SK-N-SH (cell line): Measurements from ENCODE around the gene PYGM. TPM values are rescaled to one million over a fixed set of nuclear protein-coding genes. Genes with fewer than 3 reads are reported as not detected.

Experiments
- CTCF ChIA-PET: fragments of 300-600, 350-600 bp; formaldehyde crosslinking; extraction: SDS; loops from one replicate; lab custom pipeline; 2021; lab: Yijun Ruan, JAX
- POLR2A ChIA-PET: fragments of 350-600 bp; sonication (Branson Sonifier 250); formaldehyde crosslinking; extraction: SDS; loops from one replicate; lab custom pipeline; 2020; ENCODE audit warnings: antibody characterized with exemption, inconsistent platforms; lab: Yijun Ruan, JAX
- DNase-seq: peaks from one replicate; pipeline ENCODE4 v3.0.0; 2012
- H2AFZ ChIP-seq: fragments of 200-600 bp; sonication (generic); 2 replicates; pipeline ENCODE4 v1.8.1; 2016; ENCODE audit warnings: antibody characterized with exemption, mild to moderate bottlenecking, low read depth
- H3F3A ChIP-seq: fragments of 200-600 bp; sonication (generic); replicated peaks from 2 replicates; pipeline ENCODE3; 2016; ENCODE audit warnings: antibody characterized with exemption, mild to moderate bottlenecking; ENCODE audit not compliant: insufficient read depth
- H3K27ac ChIP-seq, 2 experiments: fragments of 200-500 bp in 1 of 2; fragments of 200-600 bp in 1 of 2; sonication (Bioruptor generic) in 1 of 2; sonication (generic), shearing (Covaris generic) in 1 of 2; 2 replicates each; pipeline versions ENCODE4 v1.5.1 to v1.6.1; 2014 to 2016; ENCODE audit warnings: low read depth in 2 of 2, inconsistent platforms in 1 of 2, low read length in 1 of 2, mild to moderate bottlenecking in 1 of 2, mixed read lengths in 1 of 2
- H3K27me3 ChIP-seq: fragments of 200-600 bp; sonication (generic), shearing (Covaris generic); 2 replicates; pipeline ENCODE4 v1.6.1; 2016; ENCODE audit warnings: mixed run types; ENCODE audit not compliant: insufficient read depth
- H3K36me3 ChIP-seq, 2 experiments: fragments of 200-500 bp in 1 of 2; fragments of 200-600 bp in 1 of 2; sonication (Bioruptor generic) in 1 of 2; sonication (generic) in 1 of 2; replicated peaks in 1 of 2; 2 replicates each; pipeline versions ENCODE3 to v1.5.1; 2014 to 2016; ENCODE audit warnings: low read length in 1 of 2, mild to moderate bottlenecking in 1 of 2; ENCODE audit not compliant: insufficient read depth in 2 of 2, control insufficient read depth in 1 of 2
- H3K4me1 ChIP-seq, 2 experiments: fragments of 200-500 bp in 1 of 2; fragments of 200-600 bp in 1 of 2; sonication (Bioruptor generic) in 1 of 2; sonication (generic), shearing (Covaris generic) in 1 of 2; 2 replicates each; pipeline versions ENCODE4 v1.5.1 to v1.6.1; 2014 to 2016; ENCODE audit warnings: low read depth in 1 of 2, low read length in 1 of 2, mixed run types in 1 of 2; ENCODE audit not compliant: insufficient read depth in 2 of 2, control insufficient read depth in 1 of 2
- H3K4me2 ChIP-seq: fragments of 200-600 bp; sonication (generic), shearing (Covaris generic); 2 replicates; pipeline ENCODE4 v1.6.1; 2017; ENCODE audit warnings: mixed run types
- H3K4me3 ChIP-seq, 2 experiments: fragments of 200-500 bp in 1 of 2; fragments of 200-600 bp in 1 of 2; sonication (Bioruptor generic) in 1 of 2; sonication (generic), shearing (Covaris generic) in 1 of 2; 2 replicates each; pipeline versions ENCODE4 v1.5.1 to v1.8.1; 2014 to 2016; ENCODE audit warnings: low read depth in 2 of 2, inconsistent platforms in 1 of 2, low read length in 1 of 2, mild to moderate bottlenecking in 1 of 2, mixed read lengths in 1 of 2, moderate library complexity in 1 of 2
- H3K79me2 ChIP-seq: fragments of 200-600 bp; sonication (generic); 2 replicates; pipeline ENCODE4 v1.8.1; 2017; ENCODE audit warnings: mild to moderate bottlenecking; ENCODE audit not compliant: insufficient read depth
- H3K9ac ChIP-seq: fragments of 200-600 bp; sonication (generic); 2 replicates; pipeline ENCODE4 v1.6.1; 2017; ENCODE audit warnings: mixed run types
- H3K9me2 ChIP-seq: fragments of 200-600 bp; sonication (generic); 2 replicates; pipeline ENCODE4 v1.6.1; 2017; ENCODE audit warnings: mixed run types
- H3K9me3 ChIP-seq: fragments of 200-600 bp; sonication (generic); 2 replicates; pipeline ENCODE4 v1.6.1; 2017; ENCODE audit warnings: mixed run types, mild to moderate bottlenecking, moderate library complexity
- H4K20me1 ChIP-seq: fragments of 200-600 bp; sonication (generic); 2 replicates; pipeline ENCODE4 v1.6.1; 2017; ENCODE audit warnings: mild to moderate bottlenecking, mixed run types; ENCODE audit not compliant: insufficient read depth
- CHD2 ChIP-seq: fragments of 150-350 bp; IDR thresholded peaks from 2 replicates; pipeline ENCODE4 v1.6.1; 2018; ENCODE audit warnings: low read length; ENCODE audit not compliant: partially characterized antibody
- EZH2phosphoT487 ChIP-seq: fragments of 200-600 bp; sonication (generic); IDR thresholded peaks from 2 replicates; pipeline ENCODE4 v1.6.1; 2017; ENCODE audit warnings: low read depth, mixed run types, mild to moderate bottlenecking, antibody characterized with exemption, moderate library complexity, borderline replicate concordance
- FOSL2 ChIP-seq: IDR thresholded peaks from 2 replicates; pipeline ENCODE4 v1.4.0; 2012; ENCODE audit warnings: low read depth, mild to moderate bottlenecking, moderate library complexity, borderline replicate concordance
- GABPA ChIP-seq: IDR thresholded peaks from 2 replicates; pipeline ENCODE4 v1.4.0; 2012; ENCODE audit warnings: low read depth, mild to moderate bottlenecking
- JUND ChIP-seq: IDR thresholded peaks from 2 replicates; pipeline ENCODE4 v1.4.0; 2012
- MEF2A ChIP-seq: IDR thresholded peaks from 2 replicates; pipeline ENCODE4 v1.4.0; 2012; ENCODE audit warnings: low read depth, borderline replicate concordance
- NRF1 ChIP-seq: IDR thresholded peaks from 2 replicates; pipeline ENCODE4 v1.6.1; 2012; ENCODE audit warnings: low read depth, mild to moderate bottlenecking, low read length
- TAF1 ChIP-seq: IDR thresholded peaks from 2 replicates; pipeline ENCODE4 v1.6.1; 2012; ENCODE audit warnings: low read depth, mild to moderate bottlenecking, low read length, moderate library complexity, borderline replicate concordance
- TEAD4 ChIP-seq: IDR thresholded peaks from 2 replicates; pipeline ENCODE4 v1.4.0; 2012; ENCODE audit warnings: mild to moderate bottlenecking, borderline replicate concordance; ENCODE audit not compliant: insufficient read depth
- WGBS: methylation state at CpG from one replicate; pipeline ENCODE4 v1.1.6; 2017; ENCODE audit warnings: low lambda C conversion rate; 5-methylcytosine and 5-hydroxymethylcytosine counted together
- polyA plus RNA-seq, 3 experiments: library from polyadenylated mRNA; depleted of rRNA; stranded (reverse); fragments of >200 nt; gene quantifications; 2 replicates each; pipeline ENCODE4 v1.2.3, GENCODE V29; 2012
- TF ChIP-seq, protein P1 (sequence below): fragments of 150-350 bp; IDR thresholded peaks from 2 replicates; pipeline ENCODE4 v1.6.1; 2017; ENCODE audit warnings: antibody characterized with exemption, low read length, low read depth, borderline replicate concordance
- TF ChIP-seq, protein P2 (sequence below): IDR thresholded peaks from 2 replicates; pipeline ENCODE4 v1.6.1; 2012; ENCODE audit warnings: mild to moderate bottlenecking, low read depth, low read length, moderate library complexity
- TF ChIP-seq, protein P3 (sequence below): IDR thresholded peaks from 2 replicates; pipeline ENCODE4 v1.4.0; 2012; ENCODE audit warnings: low read depth
- TF ChIP-seq, protein P4 (sequence below): IDR thresholded peaks from 2 replicates; pipeline ENCODE4; 2012

PYGM gene
- polyA plus RNA-seq, 1 of the 3 experiments (the other 2 are of a cell fraction) = 0.08 TPM

DNA sequence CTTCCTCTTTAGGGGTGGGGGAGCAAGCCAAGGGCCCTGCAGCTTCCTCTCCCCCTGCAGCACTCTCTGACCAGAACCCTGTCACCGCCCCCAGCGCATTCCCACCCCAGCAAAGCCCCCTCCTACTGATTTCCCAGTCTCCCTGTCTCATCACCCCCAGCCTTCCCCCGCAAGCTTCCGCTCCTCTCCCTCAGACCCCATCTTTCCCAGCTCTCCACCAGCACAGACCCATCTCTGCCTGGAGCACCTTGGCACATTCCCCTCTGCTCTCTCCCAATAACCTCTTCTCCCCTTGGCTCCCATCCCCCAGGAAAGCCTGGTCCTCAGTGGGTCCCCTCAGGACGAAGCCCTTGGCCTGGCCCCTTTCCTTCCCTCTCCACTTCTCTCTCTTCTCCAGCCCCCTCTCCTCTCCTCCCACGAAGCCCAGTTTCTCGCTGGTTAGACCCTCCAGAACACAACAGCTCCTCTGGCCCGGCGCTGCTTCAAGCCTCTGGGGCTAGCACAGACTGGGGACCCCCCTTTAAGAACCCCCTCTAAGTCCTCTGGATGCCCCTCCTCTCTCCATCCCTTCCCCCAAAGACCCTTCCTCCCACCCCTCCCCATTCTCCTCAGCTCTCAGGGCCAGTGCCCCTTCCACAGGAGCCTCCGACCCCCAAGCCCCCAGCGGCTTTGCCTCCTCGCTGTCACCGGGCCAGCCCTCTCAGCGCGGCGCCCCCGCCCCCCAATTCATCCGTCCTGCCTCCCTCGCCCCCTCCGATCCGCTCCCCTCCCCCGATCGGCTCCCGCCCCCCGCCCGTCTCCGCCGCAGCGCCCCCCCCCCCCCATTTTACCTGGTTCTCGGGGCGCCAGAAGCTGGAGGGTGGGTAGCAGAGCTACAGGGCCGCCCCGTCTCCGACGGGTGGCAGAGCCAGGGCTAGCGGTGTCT is 37.4 kb downstream of the PYGM start:
- 9% methylated on average over 35 of the region's 36 CpGs for WGBS
- no peaks in the 10 kb centered on the region for H3K36me3 ChIP-seq
- peak; percentile 72 for DNase-seq
- CTCF ChIA-PET = interaction anchor here (0.6 to 2.0 kb wide), 12 partner anchors 12 to 273 kb away, joined by 3 to 33 read pairs (median 5); partner anchors contain the start of gene RASGRP2
- no peak overlapping the region for H3K4me2 ChIP-seq
- no peaks in the 10 kb centered on the region for H3K9me3 ChIP-seq
- peaks cover 10% of the 10 kb centered on the region for H3K27me3 ChIP-seq
- H3F3A ChIP-seq = no peaks in the 10 kb centered on the region
- TF ChIP-seq NRF1 (no peak), EZH2phosphoT487 (no peak), JUND (no peak), GABPA (no peak), MEF2A (no peak), TAF1 (no peak), FOSL2 (no peak), CHD2 (no peak), TEAD4 (no peak)
- TF ChIP-seq, protein P1, sequence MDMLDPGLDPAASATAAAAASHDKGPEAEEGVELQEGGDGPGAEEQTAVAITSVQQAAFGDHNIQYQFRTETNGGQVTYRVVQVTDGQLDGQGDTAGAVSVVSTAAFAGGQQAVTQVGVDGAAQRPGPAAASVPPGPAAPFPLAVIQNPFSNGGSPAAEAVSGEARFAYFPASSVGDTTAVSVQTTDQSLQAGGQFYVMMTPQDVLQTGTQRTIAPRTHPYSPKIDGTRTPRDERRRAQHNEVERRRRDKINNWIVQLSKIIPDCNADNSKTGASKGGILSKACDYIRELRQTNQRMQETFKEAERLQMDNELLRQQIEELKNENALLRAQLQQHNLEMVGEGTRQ = no peak
- TF ChIP-seq, protein P2, sequence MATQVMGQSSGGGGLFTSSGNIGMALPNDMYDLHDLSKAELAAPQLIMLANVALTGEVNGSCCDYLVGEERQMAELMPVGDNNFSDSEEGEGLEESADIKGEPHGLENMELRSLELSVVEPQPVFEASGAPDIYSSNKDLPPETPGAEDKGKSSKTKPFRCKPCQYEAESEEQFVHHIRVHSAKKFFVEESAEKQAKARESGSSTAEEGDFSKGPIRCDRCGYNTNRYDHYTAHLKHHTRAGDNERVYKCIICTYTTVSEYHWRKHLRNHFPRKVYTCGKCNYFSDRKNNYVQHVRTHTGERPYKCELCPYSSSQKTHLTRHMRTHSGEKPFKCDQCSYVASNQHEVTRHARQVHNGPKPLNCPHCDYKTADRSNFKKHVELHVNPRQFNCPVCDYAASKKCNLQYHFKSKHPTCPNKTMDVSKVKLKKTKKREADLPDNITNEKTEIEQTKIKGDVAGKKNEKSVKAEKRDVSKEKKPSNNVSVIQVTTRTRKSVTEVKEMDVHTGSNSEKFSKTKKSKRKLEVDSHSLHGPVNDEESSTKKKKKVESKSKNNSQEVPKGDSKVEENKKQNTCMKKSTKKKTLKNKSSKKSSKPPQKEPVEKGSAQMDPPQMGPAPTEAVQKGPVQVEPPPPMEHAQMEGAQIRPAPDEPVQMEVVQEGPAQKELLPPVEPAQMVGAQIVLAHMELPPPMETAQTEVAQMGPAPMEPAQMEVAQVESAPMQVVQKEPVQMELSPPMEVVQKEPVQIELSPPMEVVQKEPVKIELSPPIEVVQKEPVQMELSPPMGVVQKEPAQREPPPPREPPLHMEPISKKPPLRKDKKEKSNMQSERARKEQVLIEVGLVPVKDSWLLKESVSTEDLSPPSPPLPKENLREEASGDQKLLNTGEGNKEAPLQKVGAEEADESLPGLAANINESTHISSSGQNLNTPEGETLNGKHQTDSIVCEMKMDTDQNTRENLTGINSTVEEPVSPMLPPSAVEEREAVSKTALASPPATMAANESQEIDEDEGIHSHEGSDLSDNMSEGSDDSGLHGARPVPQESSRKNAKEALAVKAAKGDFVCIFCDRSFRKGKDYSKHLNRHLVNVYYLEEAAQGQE = no peak
- TF ChIP-seq, protein P3, sequence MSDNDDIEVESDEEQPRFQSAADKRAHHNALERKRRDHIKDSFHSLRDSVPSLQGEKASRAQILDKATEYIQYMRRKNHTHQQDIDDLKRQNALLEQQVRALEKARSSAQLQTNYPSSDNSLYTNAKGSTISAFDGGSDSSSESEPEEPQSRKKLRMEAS = no peak
- TF ChIP-seq, protein P4, sequence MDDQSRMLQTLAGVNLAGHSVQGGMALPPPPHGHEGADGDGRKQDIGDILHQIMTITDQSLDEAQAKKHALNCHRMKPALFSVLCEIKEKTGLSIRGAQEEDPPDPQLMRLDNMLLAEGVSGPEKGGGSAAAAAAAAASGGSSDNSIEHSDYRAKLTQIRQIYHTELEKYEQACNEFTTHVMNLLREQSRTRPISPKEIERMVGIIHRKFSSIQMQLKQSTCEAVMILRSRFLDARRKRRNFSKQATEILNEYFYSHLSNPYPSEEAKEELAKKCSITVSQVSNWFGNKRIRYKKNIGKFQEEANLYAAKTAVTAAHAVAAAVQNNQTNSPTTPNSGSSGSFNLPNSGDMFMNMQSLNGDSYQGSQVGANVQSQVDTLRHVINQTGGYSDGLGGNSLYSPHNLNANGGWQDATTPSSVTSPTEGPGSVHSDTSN = no peak
- H3K4me3 ChIP-seq = peak overlapping the region in 1 of 2 experiments; percentile 67; a peak in 1 of 4 replicates
- peaks cover 0 to 36% of the 10 kb centered on the region in 2 experiments; a peak in 1 of 4 replicates for H3K4me1 ChIP-seq
- POLR2A ChIA-PET = interaction anchor here (0.6 to 1.2 kb wide), 4 partner anchors 14 to 333 kb away, joined by 3 to 6 read pairs (median 4); partner anchors contain the start of gene PYGM
- peak overlapping the region in 1 of 2 experiments; percentile 44; a peak in 1 of 4 replicates for H3K27ac ChIP-seq
- H4K20me1 ChIP-seq = no peaks in the 10 kb centered on the region
- H3K9ac ChIP-seq = no peak overlapping the region
- no peaks in the 10 kb centered on the region for H3K9me2 ChIP-seq
- no peaks in the 10 kb centered on the region for H3K79me2 ChIP-seq
- no peak overlapping the region for H2AFZ ChIP-seq
